Panc1 (cell line): Measurements from ENCODE around the gene FAM98C. TPM values are rescaled to one million over a fixed set of nuclear protein-coding genes. Genes with fewer than 3 reads are reported as not detected.

ENCODE experiments used
- ATAC-seq: fragments of 200-7000 bp; cut with Tn5 transposase; 2 replicates; pipeline ENCODE4 v1.9.1; 2020; ENCODE audit warnings: mild to moderate bottlenecking, moderate library complexity
- BruUV-seq: library from RNA; stranded (reverse); fragments of 400-500 nt; replicated peaks from 2 replicates; lab custom pipeline; 2021; lab: Mats Ljungman, UMichigan
- CTCF ChIA-PET: fragments of 300-600 bp; sonication (Branson Sonifier 250); formaldehyde crosslinking; loops from one replicate; lab custom pipeline; 2022; ENCODE audit warnings: antibody characterized with exemption; lab: Charles Lee
- POLR2A ChIA-PET: fragments of 300-600 bp; sonication (Branson Sonifier 250); formaldehyde crosslinking; loops from one replicate; lab custom pipeline; 2022; ENCODE audit warnings: antibody characterized with exemption; lab: Charles Lee
- DNase-seq: peaks from one replicate; pipeline ENCODE4 v3.0.0-alpha.2; 2010; ENCODE audit warnings: low read depth, low spot score
- H3K27ac ChIP-seq: 2 replicates; pipeline ENCODE4 v1.5.1; 2011; ENCODE audit warnings: mild to moderate bottlenecking, low read length, inconsistent platforms
- H3K27me3 ChIP-seq: fragments of 200-500 bp; sonication (Bioruptor generic); 2 replicates; pipeline ENCODE4 v1.6.0; 2014; ENCODE audit warnings: low read length, inconsistent platforms; ENCODE audit not compliant: control insufficient read depth, insufficient read depth
- H3K36me3 ChIP-seq: fragments of 200-500 bp; sonication (Bioruptor generic); 2 replicates; pipeline ENCODE4 v1.5.1; 2014; ENCODE audit warnings: inconsistent platforms, mild to moderate bottlenecking, low read length, moderate library complexity; ENCODE audit not compliant: control insufficient read depth, insufficient read depth
- H3K4me1 ChIP-seq: 2 replicates; pipeline ENCODE4 v1.5.1; 2011; ENCODE audit warnings: inconsistent platforms, mild to moderate bottlenecking, low read length, moderate library complexity; ENCODE audit not compliant: control insufficient read depth, insufficient read depth
- H3K4me3 ChIP-seq, 2 experiments: 2 replicates each; pipeline ENCODE4 v1.5.1; 2011 to 2012; ENCODE audit warnings: low read depth in 2 of 2, low read length in 2 of 2, mild to moderate bottlenecking in 2 of 2, inconsistent platforms in 1 of 2, moderate library complexity in 1 of 2
- H3K9me3 ChIP-seq: fragments of 200-500 bp; sonication (Bioruptor generic); 2 replicates; pipeline ENCODE4 v1.5.1; 2014; ENCODE audit warnings: low read depth, mild to moderate bottlenecking, inconsistent platforms, low read length, moderate library complexity; ENCODE audit not compliant: control insufficient read depth, insufficient read depth
- POLR2AphosphoS5 ChIP-seq: IDR thresholded peaks from 2 replicates; pipeline ENCODE4 v1.6.1; 2012; ENCODE audit warnings: mild to moderate bottlenecking, low read depth, low read length, moderate library complexity
- SIN3A ChIP-seq: IDR thresholded peaks from 2 replicates; pipeline ENCODE4 v1.6.1; 2012; ENCODE audit warnings: low read depth, mild to moderate bottlenecking, low read length, moderate library complexity, borderline replicate concordance; ENCODE audit not compliant: insufficient read depth
- TCF7L2 ChIP-seq: IDR thresholded peaks from 2 replicates; pipeline ENCODE4 v1.6.1; 2011; ENCODE audit warnings: mild to moderate bottlenecking, low read depth, low read length, inconsistent platforms
- in situ Hi-C: cut with HindIII; loops from 2 replicates; pipeline ENCODE4 v1.10.0; 2016; ENCODE audit warnings: low sequenced_read_pairs, low pct_unique_long_range_greater_than_20kb
- intact Hi-C: fragments of 100-400 bp; cut with micrococcal nuclease; formaldehyde crosslinking; loops from one replicate; pipeline ENCODE4 v1.10.0; 2022; ENCODE audit not compliant: unreplicated experiment
- total RNA-seq: library from RNA; stranded (reverse); gene quantifications from one replicate; pipeline ENCODE4 v1.2.1, GENCODE V29; 2021; ENCODE audit not compliant: unreplicated experiment
- TF ChIP-seq, protein P1 (sequence below), 2 experiments: IDR thresholded peaks; 2 replicates each; pipeline ENCODE4 v1.6.1; 2011 to 2012; ENCODE audit warnings: low read depth in 2 of 2, control low read depth in 1 of 2, low read length in 1 of 2, mild to moderate bottlenecking in 1 of 2, moderate library complexity in 1 of 2; ENCODE audit not compliant: insufficient read depth in 1 of 2
- TF ChIP-seq, protein P2 (sequence below): fragments of 450-650 bp; IDR thresholded peaks from 2 replicates; pipeline ENCODE4 v1.5.1; 2017; ENCODE audit warnings: mild to moderate bottlenecking

The FAM98C gene
- total RNA-seq, 1 experiment from 2014 or later, result 24.7 TPM

DNA sequence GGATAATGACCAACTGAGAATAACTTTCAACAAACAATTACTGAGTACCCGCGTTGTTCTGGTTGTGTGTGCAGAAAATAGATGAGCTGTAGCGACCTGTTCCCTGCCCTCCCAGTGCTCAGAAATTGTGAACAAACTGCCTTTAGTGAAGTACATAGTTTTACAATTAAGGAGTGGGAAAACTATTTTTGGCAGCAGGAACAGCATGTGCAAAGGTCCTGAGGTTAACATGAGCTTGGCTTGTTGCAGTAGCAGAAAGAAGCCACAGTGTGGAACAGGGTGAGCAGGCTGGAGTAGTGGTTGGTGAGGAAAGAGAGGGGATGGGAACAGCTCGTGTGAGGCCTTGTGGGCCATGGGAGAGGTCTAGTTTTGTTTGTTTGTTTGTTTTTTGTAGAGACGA, 46.6 kb downstream of the FAM98C start:
- Histone ChIP-seq H3K27ac (no peak overlapping the region), H3K4me3 (no peak overlapping the region), H3K4me1 (no peaks in the 10 kb centered on the region), H3K27me3 (no peaks in the 10 kb centered on the region), H3K36me3 (no peaks in the 10 kb centered on the region), H3K9me3 (no peaks in the 10 kb centered on the region)
- in situ Hi-C loops (no loop called here), intact Hi-C loops (no loop called here)
- no TSS peak for BruUV-seq
- CTCF ChIA-PET, result no interaction called here
- TF ChIP-seq, protein P1, sequence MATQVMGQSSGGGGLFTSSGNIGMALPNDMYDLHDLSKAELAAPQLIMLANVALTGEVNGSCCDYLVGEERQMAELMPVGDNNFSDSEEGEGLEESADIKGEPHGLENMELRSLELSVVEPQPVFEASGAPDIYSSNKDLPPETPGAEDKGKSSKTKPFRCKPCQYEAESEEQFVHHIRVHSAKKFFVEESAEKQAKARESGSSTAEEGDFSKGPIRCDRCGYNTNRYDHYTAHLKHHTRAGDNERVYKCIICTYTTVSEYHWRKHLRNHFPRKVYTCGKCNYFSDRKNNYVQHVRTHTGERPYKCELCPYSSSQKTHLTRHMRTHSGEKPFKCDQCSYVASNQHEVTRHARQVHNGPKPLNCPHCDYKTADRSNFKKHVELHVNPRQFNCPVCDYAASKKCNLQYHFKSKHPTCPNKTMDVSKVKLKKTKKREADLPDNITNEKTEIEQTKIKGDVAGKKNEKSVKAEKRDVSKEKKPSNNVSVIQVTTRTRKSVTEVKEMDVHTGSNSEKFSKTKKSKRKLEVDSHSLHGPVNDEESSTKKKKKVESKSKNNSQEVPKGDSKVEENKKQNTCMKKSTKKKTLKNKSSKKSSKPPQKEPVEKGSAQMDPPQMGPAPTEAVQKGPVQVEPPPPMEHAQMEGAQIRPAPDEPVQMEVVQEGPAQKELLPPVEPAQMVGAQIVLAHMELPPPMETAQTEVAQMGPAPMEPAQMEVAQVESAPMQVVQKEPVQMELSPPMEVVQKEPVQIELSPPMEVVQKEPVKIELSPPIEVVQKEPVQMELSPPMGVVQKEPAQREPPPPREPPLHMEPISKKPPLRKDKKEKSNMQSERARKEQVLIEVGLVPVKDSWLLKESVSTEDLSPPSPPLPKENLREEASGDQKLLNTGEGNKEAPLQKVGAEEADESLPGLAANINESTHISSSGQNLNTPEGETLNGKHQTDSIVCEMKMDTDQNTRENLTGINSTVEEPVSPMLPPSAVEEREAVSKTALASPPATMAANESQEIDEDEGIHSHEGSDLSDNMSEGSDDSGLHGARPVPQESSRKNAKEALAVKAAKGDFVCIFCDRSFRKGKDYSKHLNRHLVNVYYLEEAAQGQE (IDR thresholded peaks at IDR 0.05; ENCODE audit: insufficient read depth in 1 of 2, low read depth in 2 of 2, low read length in 1 of 2), result no peak
- TF ChIP-seq POLR2AphosphoS5 (no peak), SIN3A (no peak), TCF7L2 (no peak)
- TF ChIP-seq, protein P2, sequence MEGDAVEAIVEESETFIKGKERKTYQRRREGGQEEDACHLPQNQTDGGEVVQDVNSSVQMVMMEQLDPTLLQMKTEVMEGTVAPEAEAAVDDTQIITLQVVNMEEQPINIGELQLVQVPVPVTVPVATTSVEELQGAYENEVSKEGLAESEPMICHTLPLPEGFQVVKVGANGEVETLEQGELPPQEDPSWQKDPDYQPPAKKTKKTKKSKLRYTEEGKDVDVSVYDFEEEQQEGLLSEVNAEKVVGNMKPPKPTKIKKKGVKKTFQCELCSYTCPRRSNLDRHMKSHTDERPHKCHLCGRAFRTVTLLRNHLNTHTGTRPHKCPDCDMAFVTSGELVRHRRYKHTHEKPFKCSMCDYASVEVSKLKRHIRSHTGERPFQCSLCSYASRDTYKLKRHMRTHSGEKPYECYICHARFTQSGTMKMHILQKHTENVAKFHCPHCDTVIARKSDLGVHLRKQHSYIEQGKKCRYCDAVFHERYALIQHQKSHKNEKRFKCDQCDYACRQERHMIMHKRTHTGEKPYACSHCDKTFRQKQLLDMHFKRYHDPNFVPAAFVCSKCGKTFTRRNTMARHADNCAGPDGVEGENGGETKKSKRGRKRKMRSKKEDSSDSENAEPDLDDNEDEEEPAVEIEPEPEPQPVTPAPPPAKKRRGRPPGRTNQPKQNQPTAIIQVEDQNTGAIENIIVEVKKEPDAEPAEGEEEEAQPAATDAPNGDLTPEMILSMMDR, result no peak
- POLR2A ChIA-PET, result no interaction called here
- DNase-seq (no peak), ATAC-seq (no peak)

DNA sequence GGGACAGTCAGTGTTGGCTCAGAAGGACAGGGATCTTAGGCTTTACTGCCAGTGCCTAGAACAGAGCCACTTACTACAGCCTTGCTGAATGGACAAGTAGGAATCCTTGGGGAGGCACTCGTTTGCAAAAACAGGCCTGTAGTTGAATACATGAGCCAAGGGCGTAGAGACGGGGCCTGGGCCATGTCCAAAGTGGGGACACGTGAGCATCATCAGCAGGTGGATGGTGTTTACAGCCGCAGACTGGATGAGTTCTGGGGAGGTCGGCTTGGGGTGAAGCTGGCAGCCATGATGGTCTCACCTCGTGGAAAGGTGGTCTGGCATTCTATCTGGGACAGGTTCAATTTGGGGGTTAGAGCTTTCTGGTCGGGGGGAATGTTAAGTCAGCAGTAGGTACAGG, 48.1 kb downstream of the FAM98C start:
- no peaks in the 10 kb centered on the region for H3K9me3 ChIP-seq
- ChIA-PET CTCF (no interaction called here), POLR2A (no interaction called here)
- DNase-seq (no peak), ATAC-seq (no peak)
- intact Hi-C loops, result no loop called here
- H3K36me3 ChIP-seq, result no peaks in the 10 kb centered on the region
- TF ChIP-seq TCF7L2, result no peak
- TF ChIP-seq SIN3A, result no peak
- TF ChIP-seq, protein P2, result no peak
- TF ChIP-seq, protein P1 (IDR thresholded peaks at IDR 0.05; ENCODE audit: insufficient read depth in 1 of 2, low read depth in 2 of 2, low read length in 1 of 2), result no peak
- TF ChIP-seq POLR2AphosphoS5, result no peak
- no peak overlapping the region for H3K27ac ChIP-seq
- in situ Hi-C loops, result no loop called here
- no TSS peak for BruUV-seq
- no peak overlapping the region for H3K4me3 ChIP-seq
- H3K27me3 ChIP-seq, result no peaks in the 10 kb centered on the region
- H3K4me1 ChIP-seq, result no peaks in the 10 kb centered on the region
